IMR-90 (cell line): ENCODE results near the gene CD82.

Source experiments
- CHD1 ChIP-seq: IDR thresholded peaks from 2 replicates; pipeline ENCODE4 v1.6.1; 2012; ENCODE audit warnings: low read depth, low read length, improper control_type of control experiment
- FOS ChIP-seq: fragments of 150-350 bp; IDR thresholded peaks from 2 replicates; pipeline ENCODE4 v1.6.1; 2016; ENCODE audit warnings: low read depth, low read length
- MXI1 ChIP-seq: IDR thresholded peaks from 2 replicates; pipeline ENCODE4 v1.6.1; 2012; ENCODE audit warnings: low read depth, mild to moderate bottlenecking, low read length, moderate library complexity, borderline replicate concordance
- NFE2L2 ChIP-seq: fragments of 150-350 bp; IDR thresholded peaks from 2 replicates; pipeline ENCODE4 v1.6.1; 2016; ENCODE audit warnings: low read depth, mild to moderate bottlenecking, low read length
- POLR2A ChIP-seq: IDR thresholded peaks from 2 replicates; pipeline ENCODE4 v1.6.1; 2012; ENCODE audit warnings: mild to moderate bottlenecking, low read depth, low read length
- RAD21 ChIP-seq: IDR thresholded peaks from 2 replicates; pipeline ENCODE4 v1.6.1; 2012; ENCODE audit warnings: low read length, improper control_type of control experiment
- SMC3 ChIP-seq: fragments of 150-350 bp; IDR thresholded peaks from 2 replicates; pipeline ENCODE4 v1.6.1; 2016; ENCODE audit warnings: low read depth, mild to moderate bottlenecking, antibody characterized with exemption, low read length, moderate library complexity
- TF ChIP-seq, protein P1 (sequence below): conservative IDR thresholded peaks from 2 replicates; pipeline ENCODE4 v1.5.1; 2012; ENCODE audit warnings: mild to moderate bottlenecking, low read depth, low read length, improper control_type of control experiment
- TF ChIP-seq, protein P2 (sequence below): fragments of 150-350 bp; IDR thresholded peaks from 2 replicates; pipeline ENCODE4 v1.6.1; 2017; ENCODE audit warnings: mild to moderate bottlenecking, antibody characterized with exemption, low read length, low read depth
- TF ChIP-seq, protein P3 (sequence below): fragments of 150-350 bp; IDR thresholded peaks from 2 replicates; pipeline ENCODE4 v1.6.1; 2016; ENCODE audit warnings: low read depth, mild to moderate bottlenecking, low read length, moderate library complexity, borderline replicate concordance

DNA sequence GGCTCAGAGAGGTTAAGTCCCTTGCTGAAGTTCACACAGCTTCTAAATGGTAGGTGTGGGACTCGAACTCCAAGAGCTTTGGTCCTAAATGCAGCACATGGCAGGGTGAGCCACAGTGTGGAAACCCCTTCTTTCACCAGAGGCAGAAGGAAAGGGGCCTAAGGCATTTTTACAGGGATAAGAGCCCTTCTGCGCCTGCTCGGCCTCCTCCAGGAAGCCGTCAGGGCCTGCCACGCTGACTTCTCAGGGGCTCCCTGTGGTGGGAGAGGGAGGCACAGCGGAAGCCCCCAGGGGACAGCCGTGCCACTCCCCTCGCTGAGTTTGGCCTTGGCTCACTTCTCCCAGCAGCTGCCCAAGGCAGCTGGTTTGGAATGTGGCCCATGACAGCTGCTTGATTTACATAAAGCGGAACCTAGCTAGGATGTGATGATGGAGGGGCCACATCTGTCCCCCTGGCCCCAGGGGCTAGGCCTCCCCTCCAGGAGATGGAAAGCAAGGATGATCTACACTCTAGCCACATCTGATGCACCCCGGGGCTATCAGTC, 35.4 kb downstream of the CD82 start:
- TF ChIP-seq, protein P1, sequence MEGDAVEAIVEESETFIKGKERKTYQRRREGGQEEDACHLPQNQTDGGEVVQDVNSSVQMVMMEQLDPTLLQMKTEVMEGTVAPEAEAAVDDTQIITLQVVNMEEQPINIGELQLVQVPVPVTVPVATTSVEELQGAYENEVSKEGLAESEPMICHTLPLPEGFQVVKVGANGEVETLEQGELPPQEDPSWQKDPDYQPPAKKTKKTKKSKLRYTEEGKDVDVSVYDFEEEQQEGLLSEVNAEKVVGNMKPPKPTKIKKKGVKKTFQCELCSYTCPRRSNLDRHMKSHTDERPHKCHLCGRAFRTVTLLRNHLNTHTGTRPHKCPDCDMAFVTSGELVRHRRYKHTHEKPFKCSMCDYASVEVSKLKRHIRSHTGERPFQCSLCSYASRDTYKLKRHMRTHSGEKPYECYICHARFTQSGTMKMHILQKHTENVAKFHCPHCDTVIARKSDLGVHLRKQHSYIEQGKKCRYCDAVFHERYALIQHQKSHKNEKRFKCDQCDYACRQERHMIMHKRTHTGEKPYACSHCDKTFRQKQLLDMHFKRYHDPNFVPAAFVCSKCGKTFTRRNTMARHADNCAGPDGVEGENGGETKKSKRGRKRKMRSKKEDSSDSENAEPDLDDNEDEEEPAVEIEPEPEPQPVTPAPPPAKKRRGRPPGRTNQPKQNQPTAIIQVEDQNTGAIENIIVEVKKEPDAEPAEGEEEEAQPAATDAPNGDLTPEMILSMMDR = no peak
- TF ChIP-seq, protein P2, sequence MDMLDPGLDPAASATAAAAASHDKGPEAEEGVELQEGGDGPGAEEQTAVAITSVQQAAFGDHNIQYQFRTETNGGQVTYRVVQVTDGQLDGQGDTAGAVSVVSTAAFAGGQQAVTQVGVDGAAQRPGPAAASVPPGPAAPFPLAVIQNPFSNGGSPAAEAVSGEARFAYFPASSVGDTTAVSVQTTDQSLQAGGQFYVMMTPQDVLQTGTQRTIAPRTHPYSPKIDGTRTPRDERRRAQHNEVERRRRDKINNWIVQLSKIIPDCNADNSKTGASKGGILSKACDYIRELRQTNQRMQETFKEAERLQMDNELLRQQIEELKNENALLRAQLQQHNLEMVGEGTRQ = no peak
- TF ChIP-seq POLR2A (no peak), CHD1 (no peak), NFE2L2 (no peak), FOS (no peak), SMC3 (no peak), MXI1 (no peak), RAD21 (no peak)
- TF ChIP-seq, protein P3, sequence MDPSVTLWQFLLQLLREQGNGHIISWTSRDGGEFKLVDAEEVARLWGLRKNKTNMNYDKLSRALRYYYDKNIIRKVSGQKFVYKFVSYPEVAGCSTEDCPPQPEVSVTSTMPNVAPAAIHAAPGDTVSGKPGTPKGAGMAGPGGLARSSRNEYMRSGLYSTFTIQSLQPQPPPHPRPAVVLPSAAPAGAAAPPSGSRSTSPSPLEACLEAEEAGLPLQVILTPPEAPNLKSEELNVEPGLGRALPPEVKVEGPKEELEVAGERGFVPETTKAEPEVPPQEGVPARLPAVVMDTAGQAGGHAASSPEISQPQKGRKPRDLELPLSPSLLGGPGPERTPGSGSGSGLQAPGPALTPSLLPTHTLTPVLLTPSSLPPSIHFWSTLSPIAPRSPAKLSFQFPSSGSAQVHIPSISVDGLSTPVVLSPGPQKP = no peak
